Right lobe of liver (tissue), 6 donors: ENCODE data around the gene SF3B3. TPM values are rescaled to one million over a fixed set of nuclear protein-coding genes. Genes with fewer than 3 reads are reported as not detected.

Source experiments
- ATAC-seq, 4 donors: fragments of 200-7000 bp; cut with Tn5 transposase; one replicate each; pipeline ENCODE4 v1.9.1; 2020; ENCODE audit warnings: mild to moderate bottlenecking in 4 of 4, moderate library complexity in 4 of 4
- DNase-seq, 3 donors: peaks; one replicate each; pipeline ENCODE4 v3.0.0-alpha.2; 2020
- H3K27ac ChIP-seq, 3 donors: fragments of 200-600 bp; one replicate each; pipeline ENCODE4 v1.8.0; 2022
- H3K27me3 ChIP-seq, 2 donors: fragments of 200-600 bp; one replicate each; pipeline ENCODE4 v1.8.0; 2022
- H3K36me3 ChIP-seq, 4 donors: fragments of 200-600 bp; sonication (generic) in 1 of 4; one replicate each; pipeline versions ENCODE4 v1.5.1 to v1.8.0; 2017 to 2022; ENCODE audit warnings: control low read depth in 1 of 4
- H3K4me1 ChIP-seq, 4 donors: fragments of 200-600 bp; sonication (generic) in 1 of 4; one replicate each; pipeline versions ENCODE4 v1.5.1 to v1.8.0; 2017 to 2022; ENCODE audit warnings: control low read depth in 1 of 4
- H3K4me3 ChIP-seq, 3 donors: fragments of 200-600 bp; one replicate each; pipeline ENCODE4 v1.8.0; 2022
- H3K9me3 ChIP-seq, 4 donors: fragments of 200-600 bp; sonication (generic) in 1 of 4; one replicate each; pipeline versions ENCODE4 v1.5.1 to v1.8.0; 2017 to 2022; ENCODE audit warnings: control low read depth in 1 of 4
- POLR2A ChIP-seq: fragments of 450-650 bp; IDR thresholded peaks from one replicate; pipeline ENCODE4 v1.6.1; 2017; ENCODE audit warnings: antibody characterized with exemption, mild to moderate bottlenecking
- WGBS: methylation state at CpG from one replicate; pipeline ENCODE4 v1.1.6; 2018; ENCODE audit warnings: low coverage, low lambda C conversion rate; ENCODE audit not compliant: insufficient coverage; ENCODE audit errors: missing lambda C conversion rate; 5-methylcytosine and 5-hydroxymethylcytosine counted together
- intact Hi-C, 2 donors: fragments of 100-400 bp; cut with DNase I; formaldehyde crosslinking; loops; one replicate each; pipeline versions ENCODE4 v1.11.2 to v1.14.1; 2022
- long read RNA-seq: library from polyadenylated mRNA; unstranded; transcript quantifications from one replicate; pipeline ENCODE4 v2.0.0, GENCODE V29; 2019
- total RNA-seq, 6 experiments: library from RNA; depleted of rRNA in 2 of 6; stranded (reverse); fragments of >200 nt in 2 of 6; fragmentation: NEBNext Ultra II Directional in 3 of 6; extraction: Animal tissue kit (Norgen Biotek cat#: 25700) in 3 of 6; gene quantifications; one replicate each; pipeline versions ENCODE4 v1.1.0 to v1.2.4, GENCODE V29; 2016 to 2023
- TF ChIP-seq, protein P1 (sequence below), 4 donors: fragments of 200-600 bp in 3 of 4; fragments of 450-650 bp in 1 of 4; IDR thresholded peaks; one replicate each; pipeline versions ENCODE4 v1.5.1 to v1.8.0; 2016 to 2022; ENCODE audit warnings: antibody characterized with exemption in 4 of 4, mild to moderate bottlenecking in 2 of 4
- donor health status: DM: no; HTN: yes; CAD: no.
- donor health status: DM: no; HTN: no; CAD: no.
- donor health status: DM: no; HTN: no; CAD: no.
- donor health status: DM: no; HTN: yes; CAD: no.
- donor health status: DM: no; HTN: yes; CAD: no.

SF3B3 gene
- 100 to 1,000 TPM in 1 of 6 experiments, 10 to 100 TPM in 5; 51.4 to 110 (median 90.7) TPM for total RNA-seq
- long read RNA-seq, partial matches to known transcripts, result 6 of 6 reads
- long read RNA-seq, other reads (novel, unspliced or antisense), result 0 of 6 reads

DNA sequence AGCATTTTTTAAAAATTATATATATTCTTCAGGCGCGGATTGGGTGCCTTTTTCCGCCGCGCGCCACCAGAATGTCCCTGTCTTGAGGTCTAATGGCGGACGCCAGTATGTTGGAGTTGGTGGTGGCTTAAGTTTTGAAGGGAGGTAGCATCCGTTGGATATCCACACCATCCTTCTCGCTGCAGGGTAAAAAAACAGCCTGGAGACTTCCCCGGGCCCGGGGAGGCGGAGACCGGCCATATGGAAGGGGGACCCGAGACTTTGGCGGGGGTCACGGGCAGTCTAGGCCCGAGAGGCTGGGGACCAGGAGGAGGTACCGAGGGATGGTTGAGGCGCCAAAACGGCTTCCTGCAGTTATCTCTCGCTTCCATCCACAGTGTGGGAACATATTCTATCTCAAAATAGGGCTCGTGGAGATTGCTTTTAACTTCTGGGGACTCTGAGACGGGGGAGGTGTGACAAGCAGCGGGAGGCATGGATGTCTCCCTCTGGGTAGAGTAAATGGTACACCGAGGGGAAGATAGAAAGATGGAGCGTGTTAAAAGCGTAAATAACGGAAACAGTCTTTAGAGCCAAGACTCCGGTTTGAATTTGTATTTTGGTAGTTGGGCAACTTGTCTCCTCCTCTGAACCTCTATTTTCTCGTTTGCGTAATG, at the start of gene SF3B3:
SF3B3 (plus strand) TSS at position 74 of the 656 bp plus-strand sequence. CDS start 2,841 bp downstream, outside the sequence.
- intact Hi-C loops, result no loop called here
- Histone ChIP-seq H3K4me3 (peak within 1 kb of the TSS; percentile 70 to 96 (median 92)), H3K9me3 (no peaks in the 10 kb centered on the region), H3K27ac (peak within 1 kb of the TSS; percentile 73 to 81 (median 78)), H3K27me3 (no peaks in the 10 kb centered on the region), H3K36me3 (peaks cover 0 to 16% (median 3%) of the 10 kb centered on the region in 4 donors), H3K4me1 (peaks cover 0 to 33% (median 7%) of the 10 kb centered on the region in 4 donors)
- peak; percentile 35 for TF ChIP-seq POLR2A
- TF ChIP-seq, protein P1, sequence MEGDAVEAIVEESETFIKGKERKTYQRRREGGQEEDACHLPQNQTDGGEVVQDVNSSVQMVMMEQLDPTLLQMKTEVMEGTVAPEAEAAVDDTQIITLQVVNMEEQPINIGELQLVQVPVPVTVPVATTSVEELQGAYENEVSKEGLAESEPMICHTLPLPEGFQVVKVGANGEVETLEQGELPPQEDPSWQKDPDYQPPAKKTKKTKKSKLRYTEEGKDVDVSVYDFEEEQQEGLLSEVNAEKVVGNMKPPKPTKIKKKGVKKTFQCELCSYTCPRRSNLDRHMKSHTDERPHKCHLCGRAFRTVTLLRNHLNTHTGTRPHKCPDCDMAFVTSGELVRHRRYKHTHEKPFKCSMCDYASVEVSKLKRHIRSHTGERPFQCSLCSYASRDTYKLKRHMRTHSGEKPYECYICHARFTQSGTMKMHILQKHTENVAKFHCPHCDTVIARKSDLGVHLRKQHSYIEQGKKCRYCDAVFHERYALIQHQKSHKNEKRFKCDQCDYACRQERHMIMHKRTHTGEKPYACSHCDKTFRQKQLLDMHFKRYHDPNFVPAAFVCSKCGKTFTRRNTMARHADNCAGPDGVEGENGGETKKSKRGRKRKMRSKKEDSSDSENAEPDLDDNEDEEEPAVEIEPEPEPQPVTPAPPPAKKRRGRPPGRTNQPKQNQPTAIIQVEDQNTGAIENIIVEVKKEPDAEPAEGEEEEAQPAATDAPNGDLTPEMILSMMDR (IDR thresholded peaks at IDR 0.05), result no peak
- ATAC-seq (peak; percentile 83 to 87 (median 86)), DNase-seq (peak; percentile 66 to 75 (median 75))
- under 1% methylated on average over 29 of the region's 32 CpGs for WGBS

DNA sequence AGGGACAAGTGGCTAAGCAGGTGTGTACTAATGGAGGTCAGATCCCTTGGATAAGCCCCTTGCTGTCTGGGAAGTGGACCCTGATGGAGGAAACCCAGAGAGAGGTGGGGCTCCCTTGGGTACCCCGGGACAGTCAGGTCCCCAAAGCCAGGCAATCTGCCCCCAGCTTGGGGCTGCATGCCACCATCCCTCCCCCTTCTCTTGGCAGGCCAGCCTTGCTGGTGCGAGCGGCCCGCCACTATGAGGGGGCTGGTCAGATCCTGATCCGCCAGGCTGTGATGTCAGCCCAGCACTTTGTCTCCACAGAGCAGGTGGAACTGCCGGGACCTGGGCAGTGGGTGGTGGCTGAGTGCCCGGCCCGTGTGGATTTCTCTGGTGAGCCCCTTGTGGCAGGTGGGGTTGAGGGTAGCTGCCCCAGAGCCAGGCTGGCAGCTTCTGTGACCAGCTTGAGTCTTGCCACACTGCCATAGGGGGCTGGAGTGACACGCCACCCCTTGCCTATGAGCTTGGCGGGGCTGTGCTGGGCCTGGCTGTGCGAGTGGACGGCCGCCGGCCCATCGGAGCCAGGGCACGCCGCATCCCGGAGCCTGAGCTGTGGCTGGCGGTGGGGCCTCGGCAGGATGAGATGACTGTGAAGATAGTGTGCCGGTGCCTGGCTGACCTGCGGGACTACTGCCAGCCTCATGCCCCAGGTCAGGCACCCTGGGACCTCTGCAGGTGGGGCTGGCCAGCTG, 49.1 kb upstream of the SF3B3 start:
- Histone ChIP-seq H3K27ac (no peak overlapping the region), H3K36me3 (peaks cover 0 to 28% (median 0%) of the 10 kb centered on the region in 4 donors), H3K9me3 (no peaks in the 10 kb centered on the region), H3K4me1 (no peaks in the 10 kb centered on the region), H3K4me3 (no peak overlapping the region), H3K27me3 (no peaks in the 10 kb centered on the region)
- no peak for TF ChIP-seq POLR2A
- TF ChIP-seq, protein P1 (IDR thresholded peaks at IDR 0.05), result no peak
- intact Hi-C loops, result loop anchor here in 1 of 2 donors (5.0 kb wide), 1 partner anchor 82 kb away; no protein-coding TSS in a partner anchor
- ATAC-seq (no peak), DNase-seq (peak in 1 of 3 donors; percentile 44)
- no CpG with 5 or more reads among the region's 22 CpGs for WGBS

DNA sequence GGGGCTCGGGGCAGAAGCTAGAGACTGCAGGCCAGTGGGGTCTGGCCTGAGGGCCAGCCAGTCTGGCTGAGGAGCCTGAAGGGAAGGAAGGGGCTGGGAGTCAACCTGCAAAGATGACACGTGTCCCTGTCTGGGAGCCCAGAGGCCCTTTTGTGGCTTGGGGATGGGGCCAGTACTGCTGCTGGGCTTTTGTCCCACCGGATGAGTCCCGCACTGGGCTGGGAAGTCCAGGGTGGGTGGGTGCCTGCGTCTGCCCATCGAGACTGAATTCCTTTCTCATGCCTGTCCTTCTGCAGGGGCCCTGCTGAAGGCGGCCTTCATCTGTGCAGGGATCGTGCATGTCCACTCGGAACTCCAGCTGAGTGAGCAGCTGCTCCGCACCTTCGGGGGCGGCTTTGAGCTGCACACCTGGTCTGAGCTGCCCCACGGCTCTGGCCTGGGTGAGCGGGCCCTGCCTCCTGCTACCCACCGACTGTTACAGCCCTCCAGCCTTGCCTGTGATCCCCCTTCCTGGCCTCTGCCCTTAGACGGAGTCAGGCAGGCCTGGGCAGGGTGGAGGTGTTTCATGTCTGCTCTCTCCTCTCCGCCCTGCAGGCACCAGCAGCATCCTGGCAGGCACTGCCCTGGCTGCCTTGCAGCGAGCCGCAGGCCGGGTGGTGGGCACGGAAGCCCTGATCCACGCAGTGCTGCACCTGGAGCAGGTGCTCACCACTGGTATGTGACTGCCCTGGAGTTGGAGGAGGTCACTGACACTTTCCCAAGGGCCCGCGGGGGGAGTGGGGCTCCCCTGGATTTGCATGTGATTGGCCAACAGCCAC, 48.4 kb upstream of the SF3B3 start:
- intact Hi-C loops, result no loop called here
- Histone ChIP-seq H3K9me3 (no peaks in the 10 kb centered on the region), H3K4me1 (no peaks in the 10 kb centered on the region), H3K27ac (no peak overlapping the region), H3K27me3 (no peaks in the 10 kb centered on the region), H3K36me3 (peaks cover 0 to 36% (median under 1%) of the 10 kb centered on the region in 4 donors), H3K4me3 (no peak overlapping the region)
- WGBS, result no CpG with 5 or more reads among the region's 24 CpGs
- ATAC-seq, result no peak
- no peak for DNase-seq
- TF ChIP-seq POLR2A, result no peak
- TF ChIP-seq, protein P1 (IDR thresholded peaks at IDR 0.05), result no peak

DNA sequence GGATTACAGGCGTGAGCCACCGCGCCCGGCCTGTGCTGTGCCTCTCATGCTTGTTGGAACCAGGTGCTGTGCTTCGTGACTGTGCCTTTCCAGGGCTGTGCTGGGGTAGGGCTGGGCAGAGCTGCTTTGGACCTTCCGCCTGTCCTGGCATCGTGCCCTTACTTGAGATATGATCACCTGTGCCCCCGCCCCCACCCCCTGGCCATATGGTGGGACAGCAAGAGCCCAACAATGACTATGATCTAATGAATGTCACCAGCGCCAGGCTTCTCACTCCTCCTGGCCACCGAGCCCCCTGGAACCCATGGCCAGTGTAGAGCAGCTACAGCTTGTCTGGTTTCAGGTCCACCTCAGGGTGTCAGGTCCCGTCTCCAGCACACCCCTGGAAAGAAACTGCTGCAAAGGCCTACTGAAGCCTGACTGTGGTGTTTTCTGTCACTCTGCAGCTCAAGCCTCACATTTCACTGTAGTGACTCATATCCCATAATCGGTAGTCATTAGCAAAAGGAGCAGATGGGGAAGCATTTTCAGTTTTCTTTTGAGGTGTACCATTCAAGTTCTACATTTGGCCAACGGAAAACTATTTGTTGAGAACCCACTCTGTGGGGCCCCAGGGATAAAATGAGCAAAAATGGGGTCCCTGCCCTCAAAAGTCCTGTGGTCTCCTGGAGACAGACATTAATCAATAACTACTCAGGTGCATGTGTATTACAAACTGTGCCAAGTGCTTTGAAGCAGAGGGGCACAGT, 47.2 kb upstream of the SF3B3 start:
- Histone ChIP-seq H3K36me3 (peaks cover 0 to 48% (median 9%) of the 10 kb centered on the region in 4 donors), H3K9me3 (no peaks in the 10 kb centered on the region), H3K4me1 (no peaks in the 10 kb centered on the region), H3K27ac (no peak overlapping the region), H3K27me3 (no peaks in the 10 kb centered on the region), H3K4me3 (no peak overlapping the region)
- 58% methylated on average over 4 of the region's 13 CpGs for WGBS
- ATAC-seq (no peak), DNase-seq (no peak)
- intact Hi-C loops, result no loop called here
- no peak for TF ChIP-seq POLR2A
- TF ChIP-seq, protein P1 (IDR thresholded peaks at IDR 0.05), result no peak
